ENCODE data around the gene CEMIP2.

DNA sequence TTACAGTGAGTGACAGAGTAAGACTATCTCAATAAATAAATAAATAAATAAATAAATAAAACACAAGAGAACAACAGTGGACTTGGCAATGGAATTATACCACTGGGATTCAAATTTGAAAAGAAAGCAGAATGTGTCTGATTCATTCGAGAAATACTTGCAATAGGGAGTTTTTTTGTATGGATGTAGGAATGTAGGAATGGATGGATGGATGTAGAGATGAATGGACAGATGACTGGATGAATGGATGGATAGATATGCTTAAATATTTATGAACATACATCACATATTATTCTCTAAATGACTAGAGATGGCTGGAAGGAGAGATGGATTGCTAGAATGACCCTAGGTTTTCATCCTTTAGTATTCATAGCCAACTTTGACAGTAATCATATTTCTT is 22.0 kb upstream of the CEMIP2 start:
- TF ChIP-seq POLR2A (IDR thresholded peaks at IDR 0.05): no peak
- TF ChIP-seq, protein P1, sequence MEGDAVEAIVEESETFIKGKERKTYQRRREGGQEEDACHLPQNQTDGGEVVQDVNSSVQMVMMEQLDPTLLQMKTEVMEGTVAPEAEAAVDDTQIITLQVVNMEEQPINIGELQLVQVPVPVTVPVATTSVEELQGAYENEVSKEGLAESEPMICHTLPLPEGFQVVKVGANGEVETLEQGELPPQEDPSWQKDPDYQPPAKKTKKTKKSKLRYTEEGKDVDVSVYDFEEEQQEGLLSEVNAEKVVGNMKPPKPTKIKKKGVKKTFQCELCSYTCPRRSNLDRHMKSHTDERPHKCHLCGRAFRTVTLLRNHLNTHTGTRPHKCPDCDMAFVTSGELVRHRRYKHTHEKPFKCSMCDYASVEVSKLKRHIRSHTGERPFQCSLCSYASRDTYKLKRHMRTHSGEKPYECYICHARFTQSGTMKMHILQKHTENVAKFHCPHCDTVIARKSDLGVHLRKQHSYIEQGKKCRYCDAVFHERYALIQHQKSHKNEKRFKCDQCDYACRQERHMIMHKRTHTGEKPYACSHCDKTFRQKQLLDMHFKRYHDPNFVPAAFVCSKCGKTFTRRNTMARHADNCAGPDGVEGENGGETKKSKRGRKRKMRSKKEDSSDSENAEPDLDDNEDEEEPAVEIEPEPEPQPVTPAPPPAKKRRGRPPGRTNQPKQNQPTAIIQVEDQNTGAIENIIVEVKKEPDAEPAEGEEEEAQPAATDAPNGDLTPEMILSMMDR (IDR thresholded peaks at IDR 0.05): no peak

Measured in prostate gland (tissue), 2 donors.